HG03460 (cell line): ENCODE results near the gene IDH2.
A peak's percentile ranks its signal among the peaks of the same experiment; 100 is the strongest.

Experiments
- ATAC-seq: cut with Tn5 transposase; IDR thresholded peaks from one replicate; pipeline ENCODE4 v1.9.1; 2021; ENCODE audit not compliant: unreplicated experiment

IDH2 gene

DNA sequence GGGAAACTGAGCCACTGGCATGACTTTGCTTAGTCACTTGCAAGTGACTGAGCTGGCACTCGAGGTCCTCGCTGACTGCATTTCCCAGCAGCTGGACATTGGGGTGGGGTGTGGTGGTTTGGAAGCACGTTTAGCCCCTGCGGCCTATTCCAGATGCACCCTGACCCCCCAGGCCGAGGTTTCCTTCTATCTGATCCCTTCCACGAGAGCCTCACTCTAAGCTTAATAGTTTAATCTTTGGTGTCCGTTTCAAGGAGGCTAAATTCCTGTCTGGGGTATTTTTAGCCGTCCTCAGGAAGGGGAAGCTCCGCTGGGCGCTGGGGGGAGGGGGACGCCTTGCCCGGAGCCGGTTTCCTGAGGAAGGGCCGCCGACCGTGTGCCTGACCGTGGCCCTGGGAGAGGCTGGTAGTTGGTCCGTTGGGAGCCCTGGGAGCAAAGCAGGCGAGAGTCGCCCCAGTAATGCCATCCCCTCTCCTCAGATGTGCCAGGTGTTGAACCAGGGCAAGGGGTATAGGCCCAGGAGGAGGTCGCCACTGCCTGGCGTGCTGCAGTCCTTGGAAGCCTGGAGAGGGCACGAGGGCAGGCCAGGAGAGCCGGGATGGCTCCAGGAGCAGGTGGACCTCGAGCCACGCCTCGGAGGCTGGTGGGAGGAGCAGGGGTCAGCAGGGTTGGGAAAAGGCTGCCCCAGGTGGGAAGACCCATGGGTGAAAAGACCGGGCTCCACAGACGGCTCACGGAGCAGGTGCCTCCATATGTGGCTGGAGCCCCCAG, 37.2 kb downstream of the IDH2 start:
- no peak for ATAC-seq

DNA sequence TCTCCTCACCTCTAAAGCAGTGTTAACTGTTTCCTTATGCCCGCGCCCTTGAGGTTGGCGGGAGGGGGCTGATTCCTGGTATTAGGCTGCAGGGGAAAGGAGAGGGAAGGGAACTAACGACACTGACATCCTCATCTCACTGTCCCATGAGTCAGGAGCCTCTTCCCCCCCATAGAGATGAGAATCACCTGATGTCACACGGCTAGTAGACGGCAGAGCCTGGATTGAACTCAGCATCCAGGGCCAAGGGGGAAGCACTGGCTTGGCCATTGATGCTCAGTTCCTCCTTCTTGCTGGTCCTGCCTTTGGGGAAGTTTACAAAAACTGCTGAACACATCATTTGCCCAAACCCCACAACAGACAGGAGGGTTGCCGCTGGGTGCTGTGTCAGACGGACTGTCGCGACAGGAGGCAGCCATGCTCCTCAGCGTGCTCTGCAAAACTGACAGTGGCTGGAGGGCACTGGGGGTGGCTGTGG, 38.5 kb downstream of the IDH2 start:
- no peak for ATAC-seq

DNA sequence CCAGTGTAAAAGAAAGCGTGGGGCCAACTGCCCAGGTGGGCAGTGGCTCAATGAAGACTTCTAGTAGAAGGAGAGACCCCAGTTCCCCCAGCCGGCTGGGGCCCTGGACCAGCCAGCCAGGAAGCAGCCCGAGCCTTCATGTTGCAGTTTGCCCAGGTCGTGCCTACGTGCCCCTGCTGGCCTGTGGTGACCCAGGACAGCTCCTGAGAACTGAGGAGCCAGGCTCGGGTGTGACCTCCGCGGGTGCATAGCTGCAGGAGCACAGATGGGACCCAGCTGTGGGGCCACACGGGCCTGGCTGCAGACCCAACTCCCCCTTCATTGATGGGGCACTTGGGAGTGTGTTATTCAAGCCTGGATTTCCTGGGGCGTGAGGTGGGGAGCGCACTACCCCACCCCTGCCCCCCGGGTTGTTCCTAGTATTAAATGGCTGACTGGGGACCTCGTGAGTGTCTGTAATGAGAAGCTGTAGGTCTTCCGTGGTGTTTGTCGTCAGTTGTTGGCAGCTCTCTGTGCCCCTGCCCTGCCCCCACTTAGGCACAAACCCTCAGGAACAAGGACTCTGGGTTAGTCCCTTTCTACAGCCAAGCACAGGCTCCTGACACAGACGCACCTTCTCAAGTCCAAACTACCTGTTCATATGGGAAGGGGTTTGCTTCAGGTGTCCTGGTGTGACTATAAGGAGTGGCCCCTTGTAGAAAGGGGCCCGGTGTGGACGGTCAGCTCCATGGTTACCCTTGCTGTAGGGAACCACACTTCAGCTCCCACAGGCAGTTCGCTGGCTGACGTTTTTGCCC, 39.1 kb downstream of the IDH2 start:
- ATAC-seq: no peak

DNA sequence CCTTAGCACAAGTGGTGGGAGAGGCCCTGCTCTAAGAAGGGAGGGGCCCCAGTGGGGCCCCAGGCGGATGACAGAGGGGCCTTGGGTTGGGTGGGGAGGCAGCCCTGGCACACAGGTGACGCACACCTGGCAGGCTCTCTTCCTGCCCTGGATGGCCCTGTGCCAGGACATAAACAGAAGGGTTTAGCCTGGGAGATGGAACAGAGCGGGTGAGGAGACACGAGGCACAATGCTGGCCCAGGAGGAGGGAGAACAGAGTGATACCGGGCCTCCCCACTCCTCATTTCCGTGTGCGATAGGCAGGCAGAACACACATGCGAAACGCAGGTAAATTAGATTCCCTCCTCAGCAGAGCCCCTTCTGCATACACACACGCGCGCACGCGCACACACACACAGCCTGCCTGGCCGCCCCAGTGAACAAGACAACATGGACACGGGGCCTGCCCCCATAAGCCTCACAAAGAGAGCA, 39.8 kb downstream of the IDH2 start:
- no peak for ATAC-seq

DNA sequence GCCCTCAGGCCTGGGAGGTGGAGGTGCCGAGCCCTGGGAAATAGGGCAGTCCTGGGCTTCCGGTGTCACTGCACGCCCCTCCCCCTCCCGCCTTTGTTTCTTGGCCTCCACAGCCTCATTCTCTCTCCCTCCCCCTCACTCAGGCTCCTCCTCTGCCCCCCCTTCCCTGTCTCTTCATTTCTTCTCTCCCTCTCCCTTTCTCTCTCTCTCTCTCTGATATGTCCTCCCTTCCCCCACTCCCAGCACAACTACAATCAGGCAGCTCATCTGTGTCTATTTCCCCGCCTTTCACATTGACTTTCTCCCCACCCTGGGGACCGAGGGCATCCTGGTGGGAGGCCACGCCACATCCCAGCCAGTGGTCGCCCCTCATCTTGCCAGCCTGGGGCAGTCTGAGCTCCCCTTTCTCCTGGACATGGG, 40.2 kb downstream of the IDH2 start:
- ATAC-seq: no peak

DNA sequence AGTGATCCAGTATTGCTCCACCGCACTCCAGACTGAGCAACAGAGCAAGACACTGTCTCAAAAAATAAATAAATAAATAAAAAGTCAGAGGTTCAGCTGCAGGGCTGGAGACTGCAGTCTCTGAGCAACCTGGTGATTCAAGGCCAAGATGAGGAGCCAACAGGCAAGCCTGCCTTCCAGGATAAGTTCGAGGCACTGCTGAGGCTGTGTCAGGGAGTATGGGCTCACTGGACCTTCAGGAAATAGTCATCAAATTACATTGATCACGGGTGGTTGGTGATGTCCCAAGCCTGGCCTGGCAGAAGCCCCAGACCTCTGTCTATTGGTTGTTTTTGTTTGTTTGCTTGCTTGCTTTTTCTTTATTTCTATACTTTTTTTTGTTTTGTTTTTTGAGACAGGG, 41.5 kb downstream of the IDH2 start:
- ATAC-seq: no peak

DNA sequence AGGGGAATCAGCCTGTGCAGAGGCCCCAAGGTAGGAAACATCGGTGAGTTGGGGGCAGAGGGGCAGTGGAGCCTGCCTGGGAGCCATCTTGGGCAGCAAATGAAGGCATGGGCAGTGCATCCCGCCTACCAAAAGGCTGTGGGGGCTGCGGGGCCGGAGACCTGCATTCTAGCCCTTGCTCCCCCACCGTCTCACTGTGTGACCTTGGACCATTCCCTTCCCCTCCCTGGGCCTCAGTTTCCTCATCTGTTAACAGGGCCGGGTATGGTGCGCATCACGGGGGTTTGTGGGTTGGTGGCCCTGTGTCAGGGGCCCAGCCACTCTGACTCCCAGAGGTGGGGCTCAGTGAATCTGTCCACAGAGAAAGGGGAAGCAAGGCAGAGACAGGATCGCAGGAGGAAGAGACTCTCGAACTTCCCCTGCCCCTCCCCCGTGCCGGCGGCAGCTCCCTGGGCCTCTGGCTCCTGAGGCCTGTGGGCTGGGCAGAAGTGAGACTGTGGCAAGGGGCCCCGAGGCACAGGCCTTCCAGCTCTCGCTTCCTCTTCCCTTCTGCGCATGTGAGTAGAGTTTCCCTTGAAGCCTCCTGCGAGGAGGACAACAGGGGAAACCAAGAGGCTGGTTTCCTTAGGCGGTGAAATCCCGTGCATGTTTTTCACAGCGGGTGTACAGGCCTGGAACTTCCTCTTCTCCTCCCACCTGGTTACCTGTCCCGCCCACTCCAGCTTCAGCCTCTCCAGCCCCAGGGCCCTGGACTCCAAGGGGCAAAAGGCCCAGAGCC, 42.9 kb downstream of the IDH2 start:
- peak; percentile 84 for ATAC-seq

DNA sequence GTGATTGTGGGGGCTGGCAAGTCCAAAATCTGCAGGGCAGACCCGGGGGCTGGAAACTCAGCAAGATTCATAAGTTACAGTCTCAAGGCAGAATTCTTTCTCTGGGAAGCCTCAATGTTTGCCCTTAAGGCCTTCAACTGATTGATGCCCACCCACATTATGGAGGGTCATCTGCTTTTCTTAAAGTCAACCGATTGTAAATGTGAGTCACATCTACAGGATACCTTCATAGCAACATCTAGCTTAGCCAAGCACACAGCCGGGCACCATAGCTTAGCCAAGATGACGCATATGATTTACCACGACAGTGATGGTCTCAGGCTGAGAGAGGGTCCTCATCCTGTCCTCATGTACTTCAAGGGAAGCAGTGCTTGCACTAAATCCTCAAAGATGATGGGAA, 43.5 kb downstream of the IDH2 start:
- ATAC-seq: no peak

DNA sequence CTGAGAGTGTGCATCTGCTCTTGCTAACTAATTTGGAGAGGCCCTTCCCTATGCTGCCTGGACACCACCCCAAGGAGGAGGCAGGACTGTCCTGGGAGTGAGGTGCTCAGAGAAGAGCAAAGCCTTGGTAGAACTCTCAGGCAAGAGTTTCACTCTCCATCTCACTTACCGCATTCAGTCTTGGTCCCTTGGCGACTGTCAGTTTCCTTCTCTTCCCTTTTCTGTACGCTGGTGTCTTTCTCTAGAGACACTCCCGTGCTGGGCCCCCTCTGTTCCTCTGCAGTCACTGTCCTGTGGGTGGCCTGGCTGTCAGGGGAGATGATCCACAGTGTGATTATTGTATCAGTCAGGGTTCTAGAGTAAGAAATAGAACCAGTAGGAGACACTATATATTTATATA, 44.0 kb downstream of the IDH2 start:
- peak; percentile 27 for ATAC-seq

DNA sequence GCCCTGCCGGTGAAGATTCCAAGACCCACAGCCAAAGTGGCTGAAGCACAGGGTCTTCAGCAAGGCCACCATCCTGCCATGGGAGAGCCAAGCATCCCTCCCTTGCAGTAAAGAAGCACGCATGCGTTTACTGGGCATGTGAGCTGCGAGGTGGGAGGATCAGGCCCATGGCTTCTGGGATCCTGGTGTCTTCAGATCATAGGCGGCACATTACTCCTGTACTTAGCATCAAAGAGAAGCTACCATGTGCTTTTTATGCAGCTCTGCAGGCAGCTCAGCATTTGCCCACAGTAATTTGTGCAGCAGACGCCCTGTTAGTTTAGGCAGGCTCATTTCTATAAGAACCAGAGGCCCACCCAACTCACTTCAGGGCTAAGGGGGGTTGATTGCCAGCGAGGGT, 45.7 kb downstream of the IDH2 start:
- ATAC-seq: no peak

DNA sequence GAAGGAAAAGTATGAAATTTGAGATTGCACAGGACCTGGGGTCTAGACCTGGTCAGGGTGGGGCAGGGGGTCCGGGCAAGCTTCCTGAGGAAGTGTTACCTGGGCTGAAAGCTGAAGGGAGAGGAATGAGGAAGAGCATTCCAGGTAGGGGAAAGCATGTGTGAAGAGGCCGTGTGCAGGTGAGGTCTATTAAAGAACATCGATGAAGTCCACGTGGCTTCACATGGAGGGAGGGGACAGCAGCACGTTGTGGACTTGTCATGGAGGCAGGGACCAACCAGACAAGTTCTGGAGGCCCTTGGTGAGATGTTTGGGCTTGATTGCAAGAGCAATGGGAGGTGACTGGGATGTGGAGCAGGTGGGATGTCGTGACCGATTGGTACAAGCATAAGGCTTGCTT, 47.1 kb downstream of the IDH2 start:
- no peak for ATAC-seq

DNA sequence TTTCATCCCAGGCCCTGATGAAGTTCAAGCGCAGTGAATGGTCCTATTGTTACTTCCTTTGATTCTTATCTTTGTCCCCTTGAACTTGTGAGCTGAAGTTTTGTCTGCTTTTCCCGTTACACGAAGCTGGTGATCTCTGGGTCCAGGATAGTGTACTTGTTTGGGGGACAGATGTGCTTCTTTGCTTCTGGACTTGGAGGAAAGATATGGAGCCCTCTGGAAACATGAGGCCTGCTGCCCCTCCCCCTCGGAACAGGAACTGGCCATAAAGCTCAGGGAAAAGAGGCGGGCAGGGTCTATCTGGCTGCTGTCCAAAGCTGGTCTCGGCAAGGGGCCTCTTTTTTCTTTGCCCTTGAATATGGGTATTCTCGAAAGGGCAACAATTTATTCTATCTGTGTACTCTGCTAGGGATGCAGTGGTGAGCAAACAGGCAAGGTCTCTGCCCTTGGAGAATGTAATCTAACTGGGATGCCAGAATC, 47.6 kb downstream of the IDH2 start:
- no peak for ATAC-seq

DNA sequence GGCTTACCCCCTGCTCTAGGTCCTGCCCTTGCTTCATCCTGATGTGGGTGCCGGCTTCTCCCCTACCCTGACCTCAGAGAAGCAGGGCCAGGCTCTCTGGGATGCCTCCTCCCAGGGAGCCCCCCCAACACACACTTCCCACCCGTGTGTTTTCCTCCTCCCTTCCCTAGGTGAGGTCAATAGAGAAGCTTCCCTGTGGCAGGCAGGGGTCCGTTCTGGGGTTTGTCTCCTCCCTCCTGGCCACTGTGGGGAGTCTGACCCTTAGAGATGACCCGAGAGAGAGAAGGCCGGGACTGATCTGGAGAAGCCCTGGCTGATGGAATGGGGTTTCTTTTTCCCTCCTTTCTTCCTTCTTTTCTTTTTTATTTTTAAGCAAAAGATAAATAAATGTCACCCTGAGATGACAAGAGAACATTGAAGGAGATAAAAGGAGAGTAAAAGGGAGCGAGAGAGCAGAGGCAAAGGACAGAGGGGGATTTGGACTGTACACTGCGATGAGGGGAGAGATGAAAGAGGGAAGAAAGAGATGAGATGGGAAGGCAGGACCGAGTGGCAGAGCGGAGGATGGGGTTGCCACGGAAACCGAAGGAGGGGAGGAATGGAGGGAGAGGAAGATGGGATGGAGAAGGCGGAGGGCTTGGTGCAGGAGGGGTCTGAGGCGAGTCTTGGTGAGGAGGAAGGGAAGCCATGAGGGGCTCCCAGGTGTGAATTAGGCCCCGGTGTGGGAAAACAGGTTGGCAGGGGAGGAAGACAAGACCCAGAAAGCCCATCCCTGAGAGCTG, 48.4 kb downstream of the IDH2 start:
- ATAC-seq: no peak

DNA sequence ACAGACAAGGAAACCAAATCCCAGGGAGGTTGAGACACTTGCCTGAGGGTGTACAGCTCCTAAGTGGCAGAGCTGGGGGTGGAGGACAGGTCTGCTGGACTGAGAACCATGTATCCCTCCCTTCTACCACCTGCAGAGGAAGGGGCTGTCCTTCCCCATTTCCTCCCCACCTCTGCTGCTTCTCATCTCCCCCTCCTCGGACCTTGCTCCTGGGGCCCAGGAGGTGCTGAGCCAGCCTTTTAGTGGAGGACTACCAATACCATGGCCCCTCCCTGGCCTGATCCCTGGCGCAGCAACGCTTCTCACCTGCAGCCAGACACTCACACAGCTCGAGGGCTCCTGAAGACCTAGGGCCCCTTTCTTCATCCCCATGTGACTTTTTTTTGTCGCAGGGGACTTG, 50.4 kb downstream of the IDH2 start:
- ATAC-seq: no peak

DNA sequence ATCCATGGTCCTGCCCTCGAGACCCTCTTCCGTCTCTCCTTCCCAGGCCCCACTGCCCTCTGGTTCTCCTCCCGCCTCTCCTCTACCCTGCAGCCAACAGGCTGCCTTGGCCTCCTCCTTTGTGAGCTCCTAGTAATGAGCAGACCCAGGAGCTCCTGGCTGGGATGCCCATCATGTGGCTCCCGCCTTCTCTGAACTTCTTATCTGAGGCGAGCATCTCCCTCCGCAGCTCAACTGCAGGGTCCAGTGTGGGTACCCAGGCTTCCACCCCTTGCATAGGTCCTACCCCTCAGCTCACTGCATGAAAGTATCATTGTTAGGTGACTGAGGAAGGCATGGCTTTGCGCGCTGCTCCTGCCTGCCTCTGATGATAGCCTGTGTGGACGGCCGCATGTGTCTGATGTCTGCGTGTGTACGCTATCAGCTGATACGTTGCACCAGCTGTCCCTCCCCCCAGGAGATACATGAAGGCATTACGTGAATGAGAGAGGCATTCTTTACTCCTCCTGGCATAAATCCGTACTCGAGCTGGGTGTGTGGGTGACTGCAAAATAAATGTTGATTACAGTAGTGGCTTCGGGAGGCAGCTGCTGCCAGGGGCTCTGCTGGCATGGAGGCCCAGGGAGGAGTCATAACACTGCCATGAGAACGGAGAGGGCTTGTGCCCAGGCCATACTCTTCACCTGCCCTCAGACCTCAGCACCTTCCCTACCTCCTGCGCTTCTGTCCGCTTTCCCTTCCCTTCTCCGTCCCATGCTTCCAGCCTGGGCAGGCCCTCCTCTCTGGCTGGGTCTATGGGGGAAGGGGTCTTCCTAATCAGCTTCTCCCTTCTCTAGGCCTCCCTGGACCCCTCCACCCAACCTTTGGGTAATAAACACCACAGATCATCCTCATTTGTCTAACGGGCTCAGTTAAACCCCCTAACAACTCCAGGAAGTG, 52.3 kb downstream of the IDH2 start:
- ATAC-seq: no peak

DNA sequence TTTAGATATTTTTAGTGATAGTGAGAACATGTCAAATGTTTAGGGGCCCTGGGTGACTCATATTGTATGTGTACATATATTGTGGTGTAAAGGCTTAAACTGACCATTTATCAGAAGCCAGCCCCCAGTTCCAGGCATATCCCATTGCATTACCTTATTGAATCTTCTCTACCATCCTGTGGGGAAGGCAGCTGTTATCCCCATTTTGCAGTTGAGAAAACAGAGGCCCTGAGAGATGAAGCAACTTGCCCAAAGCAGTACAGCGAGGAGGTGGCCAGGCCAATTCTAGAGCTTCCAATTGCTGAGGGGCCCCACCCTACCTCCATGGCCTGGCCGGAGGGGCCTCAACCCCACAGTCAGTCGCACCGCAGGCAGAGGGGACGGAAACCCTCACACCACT, 53.2 kb downstream of the IDH2 start:
- no peak for ATAC-seq

DNA sequence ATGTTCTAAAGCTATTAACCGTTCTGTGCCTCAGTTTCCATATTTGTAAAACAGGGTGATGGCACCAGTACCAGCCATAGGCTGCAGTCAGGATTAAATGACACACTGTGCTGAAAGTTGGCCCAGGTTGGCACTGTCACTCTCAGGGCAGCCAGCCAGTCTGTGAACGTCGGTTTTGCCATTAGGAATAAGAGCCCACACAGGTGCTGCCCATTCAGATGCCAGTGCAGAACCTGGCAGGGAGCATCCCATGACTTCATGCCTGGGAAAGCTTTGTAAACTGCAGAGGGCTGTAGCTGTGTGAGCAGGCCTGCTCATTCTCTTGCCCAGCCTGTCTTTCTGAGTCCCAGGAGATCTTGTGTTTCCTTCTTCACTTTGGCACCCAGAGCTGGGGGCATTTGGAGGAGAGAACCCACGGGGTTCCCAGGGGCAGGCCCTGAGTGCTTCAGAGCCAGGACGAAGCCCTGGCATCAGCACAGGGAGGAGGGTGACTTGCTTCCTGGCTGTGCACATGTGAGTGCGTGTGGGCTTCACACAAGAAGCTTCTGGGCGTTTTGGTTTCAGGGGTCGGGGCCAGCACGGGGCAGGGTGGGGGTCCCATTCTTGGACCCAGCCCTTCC, 54.2 kb downstream of the IDH2 start:
- ATAC-seq: no peak

DNA sequence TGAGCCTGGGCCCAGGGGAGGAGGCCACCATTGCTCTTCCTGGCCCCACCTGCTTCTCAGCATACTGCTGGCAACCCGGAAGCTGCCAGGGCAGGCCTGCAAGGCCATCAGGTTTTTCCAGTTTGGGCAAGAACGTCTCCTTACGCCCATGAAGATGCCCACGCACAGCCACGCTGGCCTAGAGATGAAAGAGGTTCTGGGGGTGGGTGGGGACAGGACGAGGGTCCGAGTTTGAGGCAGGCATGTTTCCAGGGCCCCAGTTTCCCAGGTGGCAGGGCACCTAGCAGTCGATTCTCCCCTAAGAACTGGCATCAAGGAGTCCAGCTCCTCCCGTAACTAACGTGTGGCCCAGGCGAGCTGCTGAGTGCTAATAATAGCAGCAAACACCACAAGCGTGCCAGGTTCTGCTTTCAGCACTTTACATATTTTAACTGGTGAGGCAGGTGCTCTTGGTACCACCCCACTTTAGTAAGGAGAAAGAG, 55.3 kb downstream of the IDH2 start:
- ATAC-seq: no peak

DNA sequence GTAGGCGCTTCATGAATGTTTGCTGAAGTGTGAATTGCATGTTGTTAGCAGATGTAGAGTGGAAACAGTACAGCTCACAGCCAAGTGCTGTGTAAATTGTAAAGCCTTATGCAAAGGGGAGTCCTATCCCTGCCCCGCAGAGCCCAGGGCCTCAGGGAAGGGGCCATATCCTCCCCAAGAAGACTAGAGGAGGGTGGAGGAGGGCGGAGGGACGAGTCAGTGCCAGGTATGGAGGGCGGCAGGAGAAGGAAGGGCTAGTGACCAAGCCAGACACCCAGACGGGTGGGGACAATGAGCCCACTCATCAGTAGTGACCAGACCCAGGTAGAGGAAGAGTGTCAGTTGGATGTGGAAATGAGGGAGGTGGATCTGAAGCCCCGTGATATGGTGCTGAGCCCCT, 56.0 kb downstream of the IDH2 start:
- ATAC-seq: no peak
